Gastrocnemius medialis (tissue), 4 donors: ENCODE measurements around the gene RCAN2. TPM values are rescaled to one million over a fixed set of nuclear protein-coding genes. Genes with fewer than 3 reads are reported as not detected.
"Not testable (repeated sequence)": the region's sequence is repeated elsewhere in the genome, so short reads cannot be mapped to it uniquely, and the experiment has no call there.

Experiments used
- ATAC-seq, 2 donors: fragments of 150-250 bp; one replicate each; pipeline ENCODE4 v1.9.1; 2016
- DNase-seq, 2 donors: peaks; one replicate each; pipeline ENCODE4 v3.0.0-alpha.2; 2019
- H3K27ac ChIP-seq, 4 donors: fragments of 200-600 bp; sonication (generic); 1 replicate in 1 of 4; 2 replicates in 3 of 4; pipeline ENCODE4 v1.5.1; 2016 to 2018; ENCODE audit warnings: mild to moderate bottlenecking in 2 of 4, moderate library complexity in 1 of 4
- H3K27me3 ChIP-seq, 3 donors: fragments of 200-600 bp; sonication (generic) in 2 of 3; 1 replicate in 1 of 3; 2 replicates in 2 of 3; pipeline versions ENCODE4 v1.5.1 to v1.6.0; 2016 to 2019; ENCODE audit warnings: mild to moderate bottlenecking in 1 of 3, moderate library complexity in 1 of 3
- H3K36me3 ChIP-seq, 2 donors: fragments of 200-600 bp; sonication (generic) in 1 of 2; one replicate each; pipeline ENCODE4 v1.5.1; 2017 to 2018
- H3K4me1 ChIP-seq, 2 donors: fragments of 200-600 bp; sonication (generic) in 1 of 2; one replicate each; pipeline ENCODE4 v1.5.1; 2016 to 2017; ENCODE audit warnings: mild to moderate bottlenecking in 2 of 2
- H3K4me3 ChIP-seq, 4 donors: fragments of 200-600 bp; sonication (generic) in 3 of 4; 1 replicate in 1 of 4; 2 replicates in 3 of 4; pipeline ENCODE4 v1.5.1; 2016 to 2019; ENCODE audit warnings: mild to moderate bottlenecking in 2 of 4
- H3K9me3 ChIP-seq, 3 donors: fragments of 200-600 bp; sonication (generic) in 2 of 3; 1 replicate in 1 of 3; 2 replicates in 2 of 3; pipeline ENCODE4 v1.5.1; 2016 to 2019
- CTCF ChIP-seq, 5 experiments: fragments of 450-650 bp in 3 of 5; fragments of 200-600 bp in 2 of 5; sonication (generic) in 2 of 5; IDR thresholded peaks in 4 of 5; conservative IDR thresholded peaks in 1 of 5; 1 replicate in 4 of 5; 2 replicates in 1 of 5; pipeline ENCODE4 v1.5.1; 2016 to 2019; ENCODE audit warnings: antibody characterized with exemption in 5 of 5, mild to moderate bottlenecking in 3 of 5, moderate library complexity in 3 of 5
- POLR2A ChIP-seq, 2 donors: fragments of 450-650 bp; IDR thresholded peaks; one replicate each; pipeline ENCODE4 v1.6.1; 2017; ENCODE audit warnings: antibody characterized with exemption in 2 of 2, mild to moderate bottlenecking in 2 of 2, moderate library complexity in 2 of 2
- in situ Hi-C, 4 donors: fragments of 200-750 bp; cut with MboI; loops; one replicate each; pipeline versions ENCODE4 v1.15.0 to v1.8.0; 2017; ENCODE audit warnings: low sequenced_read_pairs in 4 of 4
- intact Hi-C: fragments of 100-400 bp; cut with DNase I; formaldehyde crosslinking; loops from one replicate; pipeline ENCODE4 v1.15.1; 2023; ENCODE audit warnings: low total_unique reads
- total RNA-seq, 4 donors: library from RNA; depleted of rRNA; stranded (reverse); fragments of >200 nt; gene quantifications; one replicate each; pipeline versions ENCODE4 v1.1.0 to v1.2.3, GENCODE V29; 2016

Gene RCAN2
- total RNA-seq, 4 donors from 2014 or later: 26.2 to 88.8 (median 43.2) TPM

- H3K27me3 ChIP-seq: no peaks in the 10 kb centered on the region
- ATAC-seq (no peak), DNase-seq (no peak)
- in situ Hi-C loops: no loop called here
- peaks cover 10 to 15% of the 10 kb centered on the region in 2 donors for H3K4me1 ChIP-seq
- H3K4me3 ChIP-seq: no peak overlapping the region
- no peaks in the 10 kb centered on the region for H3K9me3 ChIP-seq
- intact Hi-C loops: loop anchor here (5.0 kb wide), 1 partner anchor 155 kb away; no protein-coding TSS in a partner anchor
- H3K27ac ChIP-seq: no peak overlapping the region
- no peak for TF ChIP-seq POLR2A (IDR thresholded peaks at IDR 0.05)
- TF ChIP-seq CTCF (IDR thresholded peaks at IDR 0.05 in 4 of 5, conservative IDR thresholded peaks at IDR 0.05 in 1 of 5): no peak
- H3K36me3 ChIP-seq: no peaks in the 10 kb centered on the region
Observed at GRCh38 chr6:46392294-46392693, 99.0 kb downstream of the RCAN2 start.

- Histone ChIP-seq H3K4me1 (peaks cover 8 to 10% of the 10 kb centered on the region in 2 donors), H3K4me3 (no peak overlapping the region), H3K36me3 (no peaks in the 10 kb centered on the region), H3K27ac (no peak overlapping the region), H3K27me3 (no peaks in the 10 kb centered on the region), H3K9me3 (no peaks in the 10 kb centered on the region)
- DNase-seq (no peak), ATAC-seq (no peak)
- TF ChIP-seq POLR2A (IDR thresholded peaks at IDR 0.05) (no peak), CTCF (IDR thresholded peaks at IDR 0.05 in 4 of 5, conservative IDR thresholded peaks at IDR 0.05 in 1 of 5) (no peak)
- in situ Hi-C loops (no loop called here), intact Hi-C loops (loop anchor here (5.0 kb wide), 1 partner anchor 153 kb away; no protein-coding TSS in a partner anchor)
Observed at GRCh38 chr6:46390153-46390876, 100.9 kb downstream of the RCAN2 start.

- H3K36me3 ChIP-seq, in situ Hi-C loops, H3K9me3 ChIP-seq, H3K27me3 ChIP-seq, H3K27ac ChIP-seq, H3K4me3 ChIP-seq, intact Hi-C loops, DNase-seq, ATAC-seq, H3K4me1 ChIP-seq: not testable (repeated sequence)
Observed at GRCh38 chr6:46387728-46388127, 103.5 kb downstream of the RCAN2 start.

GRCh38 chr6:46381579-46381978 lies 109.7 kb downstream of the RCAN2 start:
- H3K9me3 ChIP-seq: no peaks in the 10 kb centered on the region
- no peak overlapping the region for H3K4me3 ChIP-seq
- no peak for DNase-seq
- TF ChIP-seq CTCF (IDR thresholded peaks at IDR 0.05 in 4 of 5, conservative IDR thresholded peaks at IDR 0.05 in 1 of 5) (no peak), POLR2A (IDR thresholded peaks at IDR 0.05) (no peak)
- in situ Hi-C loops (no loop called here), intact Hi-C loops (no loop called here)
- peak in 1 of 2 donors; percentile 13 for ATAC-seq
- peak overlapping the region in 2 of 4 donors; percentile 42 to 51 for H3K27ac ChIP-seq
- no peaks in the 10 kb centered on the region for H3K27me3 ChIP-seq
- H3K4me1 ChIP-seq: peaks cover 43 to 59% of the 10 kb centered on the region in 2 donors
- no peaks in the 10 kb centered on the region for H3K36me3 ChIP-seq

GRCh38 chr6:46381057-46381456 lies 110.2 kb downstream of the RCAN2 start:
- Histone ChIP-seq H3K4me3 (no peak overlapping the region), H3K9me3 (no peaks in the 10 kb centered on the region), H3K36me3 (no peaks in the 10 kb centered on the region), H3K4me1 (peaks cover 43 to 59% of the 10 kb centered on the region in 2 donors), H3K27ac (peak overlapping the region in 2 of 4 donors; percentile 42 to 51), H3K27me3 (no peaks in the 10 kb centered on the region)
- DNase-seq (no peak), ATAC-seq (no peak)
- TF ChIP-seq POLR2A (IDR thresholded peaks at IDR 0.05): no peak
- no peak for TF ChIP-seq CTCF (IDR thresholded peaks at IDR 0.05 in 4 of 5, conservative IDR thresholded peaks at IDR 0.05 in 1 of 5)
- in situ Hi-C loops (no loop called here), intact Hi-C loops (no loop called here)
